Measurements from ENCODE around the gene TMEM125.

The TMEM125 gene

DNA sequence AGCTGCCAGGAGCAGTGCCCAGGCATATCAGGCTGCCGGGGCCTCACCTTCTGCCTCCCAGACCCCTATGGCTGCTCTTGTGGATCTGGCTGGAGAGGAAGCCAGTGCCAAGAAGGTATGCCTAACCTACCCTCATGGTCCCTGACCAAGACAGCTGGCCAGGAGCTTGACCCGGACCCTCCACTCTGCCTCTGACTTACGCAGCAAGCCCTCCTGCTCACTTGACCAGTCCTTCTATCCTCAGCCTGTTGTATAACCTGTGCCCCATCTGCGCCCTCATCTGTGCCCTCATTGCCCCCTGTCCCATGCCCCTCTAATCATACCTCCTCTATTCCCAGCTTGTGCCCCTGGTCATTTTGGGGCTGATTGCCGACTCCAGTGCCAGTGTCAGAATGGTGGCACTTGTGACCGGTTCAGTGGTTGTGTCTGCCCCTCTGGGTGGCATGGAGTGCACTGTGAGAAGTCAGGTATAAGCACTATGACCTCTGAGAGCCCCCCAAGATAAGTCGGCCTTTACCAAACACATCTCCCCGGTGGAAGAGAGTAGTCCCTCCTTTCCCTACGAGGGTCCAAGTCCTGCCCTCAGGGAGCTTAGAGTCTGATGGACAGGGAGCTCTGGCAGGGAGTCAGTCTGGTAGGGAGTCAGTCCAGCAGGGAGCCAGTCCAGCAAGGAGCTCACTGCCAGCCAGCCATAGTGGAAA is 37.8 kb downstream of the TMEM125 start:
- in situ Hi-C loops (cut with MboI; ENCODE audit: low sequenced_read_pairs, unreplicated experiment) = no loop called here
- TF ChIP-seq, protein P1, sequence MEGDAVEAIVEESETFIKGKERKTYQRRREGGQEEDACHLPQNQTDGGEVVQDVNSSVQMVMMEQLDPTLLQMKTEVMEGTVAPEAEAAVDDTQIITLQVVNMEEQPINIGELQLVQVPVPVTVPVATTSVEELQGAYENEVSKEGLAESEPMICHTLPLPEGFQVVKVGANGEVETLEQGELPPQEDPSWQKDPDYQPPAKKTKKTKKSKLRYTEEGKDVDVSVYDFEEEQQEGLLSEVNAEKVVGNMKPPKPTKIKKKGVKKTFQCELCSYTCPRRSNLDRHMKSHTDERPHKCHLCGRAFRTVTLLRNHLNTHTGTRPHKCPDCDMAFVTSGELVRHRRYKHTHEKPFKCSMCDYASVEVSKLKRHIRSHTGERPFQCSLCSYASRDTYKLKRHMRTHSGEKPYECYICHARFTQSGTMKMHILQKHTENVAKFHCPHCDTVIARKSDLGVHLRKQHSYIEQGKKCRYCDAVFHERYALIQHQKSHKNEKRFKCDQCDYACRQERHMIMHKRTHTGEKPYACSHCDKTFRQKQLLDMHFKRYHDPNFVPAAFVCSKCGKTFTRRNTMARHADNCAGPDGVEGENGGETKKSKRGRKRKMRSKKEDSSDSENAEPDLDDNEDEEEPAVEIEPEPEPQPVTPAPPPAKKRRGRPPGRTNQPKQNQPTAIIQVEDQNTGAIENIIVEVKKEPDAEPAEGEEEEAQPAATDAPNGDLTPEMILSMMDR (IDR thresholded peaks at IDR 0.05; ENCODE audit: borderline replicate concordance, control extremely low read depth, extremely low read depth, insufficient read depth, missing control alignments) = no peak
- no peak for DNase-seq (ENCODE audit: low spot score)

DNA sequence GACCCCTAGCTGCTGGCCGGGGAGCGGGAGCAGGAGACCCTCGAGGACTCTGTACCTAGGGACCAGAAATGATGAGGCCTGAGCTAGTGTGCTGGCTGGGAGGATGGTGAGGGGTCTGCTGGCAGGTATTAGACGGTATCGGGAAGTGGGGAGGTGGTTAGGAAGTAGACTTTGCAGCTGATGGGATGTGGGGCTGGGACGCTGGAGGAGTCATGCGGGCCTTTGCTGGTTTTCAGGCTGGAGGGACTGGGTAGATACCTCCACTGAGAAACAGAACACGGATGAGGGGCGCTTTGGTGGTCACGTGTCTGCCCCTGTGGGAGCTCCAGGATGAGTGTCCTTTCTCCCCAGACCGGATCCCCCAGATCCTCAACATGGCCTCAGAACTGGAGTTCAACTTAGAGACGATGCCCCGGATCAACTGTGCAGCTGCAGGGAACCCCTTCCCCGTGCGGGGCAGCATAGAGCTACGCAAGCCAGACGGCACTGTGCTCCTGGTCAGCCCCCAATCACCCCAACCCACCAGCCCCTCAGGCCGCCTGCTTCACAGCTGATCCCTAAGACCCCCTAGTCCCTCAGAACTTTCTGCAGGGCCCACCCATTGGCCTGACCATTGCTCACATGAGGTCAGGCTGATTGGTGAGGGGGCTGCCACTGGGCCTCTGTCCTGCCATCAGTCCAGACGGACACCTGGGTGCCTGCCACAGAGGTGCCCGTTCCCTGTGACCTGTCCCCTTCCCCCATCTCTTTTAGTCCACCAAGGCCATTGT is 39.0 kb downstream of the TMEM125 start:
- in situ Hi-C loops (cut with MboI; ENCODE audit: low sequenced_read_pairs, unreplicated experiment) = no loop called here
- TF ChIP-seq, protein P1 (IDR thresholded peaks at IDR 0.05; ENCODE audit: borderline replicate concordance, control extremely low read depth, extremely low read depth, insufficient read depth, missing control alignments) = no peak
- no peak for DNase-seq (ENCODE audit: low spot score)

DNA sequence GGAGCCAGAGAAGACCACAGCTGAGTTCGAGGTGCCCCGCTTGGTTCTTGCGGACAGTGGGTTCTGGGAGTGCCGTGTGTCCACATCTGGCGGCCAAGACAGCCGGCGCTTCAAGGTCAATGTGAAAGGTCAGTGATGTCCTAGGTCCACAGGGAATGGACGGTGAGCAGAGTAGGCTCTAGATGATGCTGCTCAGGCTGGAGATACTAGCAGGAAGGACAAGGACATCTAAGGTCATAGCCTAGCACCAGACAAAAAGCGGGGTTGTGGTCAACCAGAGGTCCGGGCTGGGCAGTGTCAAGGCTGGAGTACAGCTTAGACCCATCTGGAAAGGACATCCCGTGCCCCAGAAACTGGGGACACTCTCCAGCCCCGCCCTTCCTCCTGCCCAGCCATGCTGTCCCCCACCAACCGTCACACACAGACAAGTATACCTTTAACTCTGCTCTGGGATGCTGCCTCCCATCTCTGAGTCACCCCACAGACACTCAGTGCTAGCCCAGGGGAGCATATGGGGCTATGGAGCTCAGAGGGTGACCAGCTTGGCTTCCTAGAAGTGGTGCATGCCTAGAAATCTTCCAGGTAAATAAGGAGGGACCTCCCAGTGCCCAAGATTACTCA is 39.7 kb downstream of the TMEM125 start:
- TF ChIP-seq, protein P1 (IDR thresholded peaks at IDR 0.05; ENCODE audit: borderline replicate concordance, control extremely low read depth, extremely low read depth, insufficient read depth, missing control alignments) = no peak
- in situ Hi-C loops (cut with MboI; ENCODE audit: low sequenced_read_pairs, unreplicated experiment) = no loop called here
- no peak for DNase-seq (ENCODE audit: low spot score)

DNA sequence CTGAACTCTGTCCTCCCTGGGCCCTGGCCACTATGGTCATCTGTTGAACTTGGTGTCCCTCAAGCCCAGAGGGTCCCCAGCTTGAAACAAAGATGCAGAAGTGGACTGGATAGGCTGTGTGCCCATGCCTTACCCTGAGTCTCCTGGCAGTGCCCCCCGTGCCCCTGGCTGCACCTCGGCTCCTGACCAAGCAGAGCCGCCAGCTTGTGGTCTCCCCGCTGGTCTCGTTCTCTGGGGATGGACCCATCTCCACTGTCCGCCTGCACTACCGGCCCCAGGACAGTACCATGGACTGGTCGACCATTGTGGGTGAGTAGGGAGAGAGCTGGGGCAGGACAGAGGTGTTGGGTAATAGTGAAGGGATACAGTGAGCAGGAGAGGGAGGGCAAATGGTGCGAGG is 41.7 kb downstream of the TMEM125 start:
- TF ChIP-seq, protein P1 (IDR thresholded peaks at IDR 0.05; ENCODE audit: borderline replicate concordance, control extremely low read depth, extremely low read depth, insufficient read depth, missing control alignments) = no peak
- no peak for DNase-seq (ENCODE audit: low spot score)
- in situ Hi-C loops (cut with MboI; ENCODE audit: low sequenced_read_pairs, unreplicated experiment) = no loop called here

DNA sequence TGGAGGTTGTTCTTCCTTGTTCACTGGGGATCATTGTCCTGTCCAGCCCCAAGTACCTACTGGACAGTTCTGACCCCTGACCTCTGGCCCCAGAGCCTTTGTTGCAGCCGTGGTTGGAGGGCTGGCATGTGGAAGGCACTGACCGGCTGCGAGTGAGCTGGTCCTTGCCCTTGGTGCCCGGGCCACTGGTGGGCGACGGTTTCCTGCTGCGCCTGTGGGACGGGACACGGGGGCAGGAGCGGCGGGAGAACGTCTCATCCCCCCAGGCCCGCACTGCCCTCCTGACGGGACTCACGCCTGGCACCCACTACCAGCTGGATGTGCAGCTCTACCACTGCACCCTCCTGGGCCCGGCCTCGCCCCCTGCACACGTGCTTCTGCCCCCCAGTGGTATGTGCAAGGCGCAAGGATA is 42.4 kb downstream of the TMEM125 start:
- in situ Hi-C loops (cut with MboI; ENCODE audit: low sequenced_read_pairs, unreplicated experiment) = no loop called here

More for the DNA sequence above, 42.4 kb downstream of the TMEM125 start:
- TF ChIP-seq, protein P1 (IDR thresholded peaks at IDR 0.05; ENCODE audit: borderline replicate concordance, control extremely low read depth, extremely low read depth, insufficient read depth, missing control alignments) = no peak
- DNase-seq (ENCODE audit: low spot score) = no peak

Data from GM13976 (cell line).